Natural killer cell (primary cell): ENCODE measurements around the gene ATP5F1E. TPM values are rescaled to one million over a fixed set of nuclear protein-coding genes. Genes with fewer than 3 reads are reported as not detected.

ENCODE experiments used
- ATAC-seq, 3 donors: fragments of 150-1000 bp in 2 of 3; fragments of 200-7000 bp in 1 of 3; cut with Tn5 transposase; 1 replicate in 1 of 3; 2 replicates in 2 of 3; pipeline ENCODE4 v1.10.0; 2021; ENCODE audit warnings: mild to moderate bottlenecking in 2 of 3, moderate library complexity in 2 of 3
- DNase-seq, 2 donors: peaks; one replicate each; pipeline versions ENCODE4 v3.0.0 to v3.0.0-alpha.2; 2013 to 2021; ENCODE audit warnings: mixed read lengths in 1 of 2
- H3K27ac ChIP-seq: one replicate; pipeline ENCODE4 v1.5.1; 2013; ENCODE audit warnings: mild to moderate bottlenecking, low read length
- H3K27me3 ChIP-seq: one replicate; pipeline ENCODE4 v1.6.1; 2013; ENCODE audit warnings: low read length; ENCODE audit not compliant: control insufficient read depth, insufficient read depth
- H3K36me3 ChIP-seq: one replicate; pipeline ENCODE4 v1.6.1; 2013; ENCODE audit warnings: low read length; ENCODE audit not compliant: control insufficient read depth, insufficient read depth
- H3K4me1 ChIP-seq: one replicate; pipeline ENCODE4 v1.6.1; 2013; ENCODE audit warnings: low read length; ENCODE audit not compliant: control insufficient read depth, insufficient read depth
- H3K4me3 ChIP-seq: one replicate; pipeline ENCODE4 v1.5.1; 2013; ENCODE audit warnings: low read length
- H3K9me3 ChIP-seq: one replicate; pipeline ENCODE4 v1.6.1; 2013; ENCODE audit warnings: low read length; ENCODE audit not compliant: control insufficient read depth, insufficient read depth
- H3K27ac Mint-ChIP-seq, 2 donors: one replicate each; pipeline ENCODE4 v1.8.0; 2022; ENCODE audit warnings: mild to moderate bottlenecking in 2 of 2, mixed read lengths in 2 of 2, moderate library complexity in 1 of 2
- H3K27me3 Mint-ChIP-seq, 2 donors: one replicate each; pipeline ENCODE4 v1.8.0; 2022; ENCODE audit warnings: low read depth in 2 of 2, mixed read lengths in 2 of 2
- H3K36me3 Mint-ChIP-seq: one replicate; pipeline ENCODE4 v1.8.0; 2022; ENCODE audit warnings: mixed read lengths
- H3K4me1 Mint-ChIP-seq, 2 donors: one replicate each; pipeline ENCODE4 v1.8.0; 2022; ENCODE audit warnings: mixed read lengths in 2 of 2
- H3K4me3 Mint-ChIP-seq: one replicate; pipeline ENCODE4 v1.8.0; 2022; ENCODE audit warnings: mild to moderate bottlenecking, moderate library complexity, mixed read lengths
- H3K9me3 Mint-ChIP-seq, 2 donors: one replicate each; pipeline ENCODE4 v1.8.0; 2022; ENCODE audit warnings: mixed read lengths in 2 of 2
- WGBS: methylation state at CpG from one replicate; pipeline ENCODE4 v1.1.7; 2013; ENCODE audit warnings: missing lambda C conversion rate; ENCODE audit not compliant: insufficient coverage; 5-methylcytosine and 5-hydroxymethylcytosine counted together
- intact Hi-C: fragments of 100-400 bp; cut with micrococcal nuclease; formaldehyde crosslinking; loops from one replicate; pipeline ENCODE4 v1.14.2; 2022
- total RNA-seq, 4 donors: library from RNA; stranded (reverse); fragments of 120-200 nt in 1 of 4; gene quantifications; one replicate each; pipeline versions ENCODE4 v1.2.3 to v1.2.4, GENCODE V29; 2013 to 2022
- TF ChIP-seq, protein P1 (sequence below): fragments of 200-600 bp; IDR thresholded peaks from one replicate; pipeline ENCODE4 v1.8.0; 2022; ENCODE audit warnings: antibody characterized with exemption

The ATP5F1E gene
- total RNA-seq, 3 donors from 2014 or later (not counting 1 experiment from before 2014, with no cell fraction given): 45.9 to 58.0 (median 50.8) TPM

DNA sequence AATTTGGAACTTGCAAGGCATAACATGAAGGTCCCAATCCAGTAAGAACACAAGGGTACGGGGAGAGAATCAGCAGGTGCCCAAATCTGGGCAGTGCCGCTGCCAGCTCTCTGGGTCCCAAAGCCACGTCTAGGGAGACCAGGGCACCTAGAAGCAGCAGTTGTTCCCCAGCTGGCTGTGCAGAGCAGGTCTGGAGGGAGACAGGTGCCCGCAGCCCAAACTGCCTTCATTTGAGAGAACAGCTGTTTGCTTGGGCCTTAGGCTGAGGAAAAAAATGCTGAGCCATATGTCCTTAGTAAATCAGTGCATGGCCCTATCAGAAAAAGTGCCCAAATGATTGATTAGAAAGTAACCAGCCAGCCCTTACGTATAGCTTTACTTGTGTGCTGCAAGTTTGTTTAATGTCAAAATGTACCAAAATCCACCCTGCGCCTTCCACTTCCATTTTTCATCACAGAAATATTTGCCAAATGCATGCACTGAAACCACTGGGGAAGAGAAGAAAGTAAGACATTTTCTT is 19.6 kb upstream of the ATP5F1E start:
- H3K4me1 ChIP-seq: no peaks in the 10 kb centered on the region
- intact Hi-C loops: no loop called here
- H3K27me3 Mint-ChIP-seq: peaks cover 20 to 59% of the 10 kb centered on the region in 2 donors

DNA sequence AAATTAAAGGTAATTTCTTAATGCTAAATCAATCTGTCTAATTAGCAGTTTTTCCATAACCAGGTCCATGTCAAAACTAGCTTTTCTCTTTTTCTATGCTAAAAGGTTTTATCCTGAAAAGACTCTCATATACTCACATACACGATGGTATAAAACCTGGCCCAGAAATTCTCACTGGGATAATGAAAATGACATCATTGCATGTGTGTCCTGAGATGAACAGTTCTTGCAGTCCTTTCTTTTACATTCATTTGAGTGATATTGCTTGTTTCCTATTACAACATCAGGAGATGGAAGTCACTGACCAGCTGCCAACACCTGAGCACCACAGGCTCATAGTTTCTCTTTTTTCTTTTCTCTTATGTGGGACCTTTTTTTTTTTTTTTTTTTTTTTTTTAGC is 18.3 kb upstream of the ATP5F1E start:
- no peaks in the 10 kb centered on the region for H3K9me3 Mint-ChIP-seq
- intact Hi-C loops: no loop called here
- no peaks in the 10 kb centered on the region for H3K4me1 ChIP-seq
- TF ChIP-seq, protein P1, sequence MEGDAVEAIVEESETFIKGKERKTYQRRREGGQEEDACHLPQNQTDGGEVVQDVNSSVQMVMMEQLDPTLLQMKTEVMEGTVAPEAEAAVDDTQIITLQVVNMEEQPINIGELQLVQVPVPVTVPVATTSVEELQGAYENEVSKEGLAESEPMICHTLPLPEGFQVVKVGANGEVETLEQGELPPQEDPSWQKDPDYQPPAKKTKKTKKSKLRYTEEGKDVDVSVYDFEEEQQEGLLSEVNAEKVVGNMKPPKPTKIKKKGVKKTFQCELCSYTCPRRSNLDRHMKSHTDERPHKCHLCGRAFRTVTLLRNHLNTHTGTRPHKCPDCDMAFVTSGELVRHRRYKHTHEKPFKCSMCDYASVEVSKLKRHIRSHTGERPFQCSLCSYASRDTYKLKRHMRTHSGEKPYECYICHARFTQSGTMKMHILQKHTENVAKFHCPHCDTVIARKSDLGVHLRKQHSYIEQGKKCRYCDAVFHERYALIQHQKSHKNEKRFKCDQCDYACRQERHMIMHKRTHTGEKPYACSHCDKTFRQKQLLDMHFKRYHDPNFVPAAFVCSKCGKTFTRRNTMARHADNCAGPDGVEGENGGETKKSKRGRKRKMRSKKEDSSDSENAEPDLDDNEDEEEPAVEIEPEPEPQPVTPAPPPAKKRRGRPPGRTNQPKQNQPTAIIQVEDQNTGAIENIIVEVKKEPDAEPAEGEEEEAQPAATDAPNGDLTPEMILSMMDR: no peak
- no peak overlapping the region for H3K4me3 ChIP-seq
- peaks cover 20 to 49% of the 10 kb centered on the region in 2 donors for H3K27me3 Mint-ChIP-seq
- no peaks in the 10 kb centered on the region for H3K9me3 ChIP-seq
- H3K4me3 Mint-ChIP-seq: no peak overlapping the region
- H3K27me3 ChIP-seq: peaks cover 8% of the 10 kb centered on the region
- DNase-seq: no peak
- no peak overlapping the region for H3K27ac ChIP-seq
- H3K36me3 ChIP-seq: no peaks in the 10 kb centered on the region
- WGBS: 89% methylated on average over 1 of the region's 1 CpG
- H3K36me3 Mint-ChIP-seq: no peaks in the 10 kb centered on the region
- H3K4me1 Mint-ChIP-seq: no peaks in the 10 kb centered on the region
- no peak for ATAC-seq
- no peak overlapping the region for H3K27ac Mint-ChIP-seq

More for the DNA sequence above, 19.6 kb upstream of the ATP5F1E start:
- Histone ChIP-seq H3K27me3 (peaks cover 12% of the 10 kb centered on the region), H3K4me3 (no peak overlapping the region), H3K27ac (no peak overlapping the region), H3K36me3 (no peaks in the 10 kb centered on the region), H3K9me3 (no peaks in the 10 kb centered on the region)
- Mint-ChIP-seq H3K4me3 (no peak overlapping the region), H3K27ac (no peak overlapping the region), H3K4me1 (no peaks in the 10 kb centered on the region), H3K9me3 (no peaks in the 10 kb centered on the region), H3K36me3 (no peaks in the 10 kb centered on the region)
- DNase-seq (no peak), ATAC-seq (no peak)
- TF ChIP-seq, protein P1: no peak
- WGBS: 93% methylated on average over 5 of the region's 6 CpGs

DNA sequence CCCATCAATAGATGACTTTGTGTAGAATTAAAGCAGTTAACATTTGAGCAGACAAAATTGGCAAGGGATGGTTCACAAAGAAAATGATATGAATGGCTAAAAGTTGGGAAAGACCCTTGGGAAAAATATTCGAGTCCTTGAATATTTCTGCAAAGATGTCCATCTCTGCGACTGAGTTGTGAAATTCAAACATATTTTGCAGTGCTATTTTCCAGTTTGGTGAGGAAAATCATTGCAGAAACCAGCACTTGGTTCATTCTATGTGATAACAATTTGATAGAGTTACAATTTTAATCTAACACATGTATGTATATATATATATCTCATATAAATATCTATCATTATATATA is 16.5 kb upstream of the ATP5F1E start:
- no peak overlapping the region for H3K27ac ChIP-seq
- peaks cover 16 to 38% of the 10 kb centered on the region in 2 donors for H3K27me3 Mint-ChIP-seq
- no peak overlapping the region for H3K27ac Mint-ChIP-seq
- no peaks in the 10 kb centered on the region for H3K36me3 ChIP-seq
- H3K27me3 ChIP-seq: peaks cover 8% of the 10 kb centered on the region
- peaks cover 5 to 8% of the 10 kb centered on the region in 2 donors for H3K4me1 Mint-ChIP-seq
- DNase-seq (no peak), ATAC-seq (no peak)
- no peaks in the 10 kb centered on the region for H3K9me3 Mint-ChIP-seq
- no peak overlapping the region for H3K4me3 Mint-ChIP-seq
- intact Hi-C loops: no loop called here
- H3K36me3 Mint-ChIP-seq: no peaks in the 10 kb centered on the region
- WGBS: 92% methylated on average over 2 of the region's 2 CpGs
- no peak overlapping the region for H3K4me3 ChIP-seq
- TF ChIP-seq, protein P1: no peak
- H3K9me3 ChIP-seq: no peaks in the 10 kb centered on the region
- peaks cover 3% of the 10 kb centered on the region for H3K4me1 ChIP-seq
